ENCODE data around the gene UGT1A1.

Gene UGT1A1

DNA sequence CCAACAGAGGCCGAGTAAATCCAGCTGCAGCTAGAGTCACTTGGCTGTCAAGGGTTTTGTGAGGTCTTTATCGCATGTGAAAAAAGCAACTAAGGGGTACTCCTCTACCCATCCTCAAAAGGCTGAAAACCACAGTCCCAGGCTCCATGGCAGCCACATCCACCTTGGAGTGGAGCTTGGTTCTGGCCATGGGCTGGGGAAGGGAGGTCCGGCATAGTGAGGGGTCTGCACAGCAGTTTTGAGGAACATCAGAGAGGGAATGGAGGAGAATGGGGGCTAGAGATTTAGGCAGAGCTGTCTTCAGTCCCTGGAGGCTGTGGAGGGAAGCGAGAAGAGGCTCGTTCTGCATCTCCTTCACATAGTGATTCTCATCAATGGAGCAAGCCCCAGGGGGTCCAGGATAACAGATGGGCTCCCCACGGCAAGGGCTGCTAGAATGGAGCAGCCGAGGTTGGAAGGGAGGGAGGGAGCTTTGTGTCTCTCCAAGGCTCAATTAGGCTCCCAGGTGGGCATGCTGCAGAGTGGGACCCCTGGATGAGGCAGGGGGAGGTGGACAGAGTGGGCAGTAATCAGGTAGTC is 39.1 kb downstream of the UGT1A1 start:
- H3K9me3 Mint-ChIP-seq (ENCODE audit: low read depth) = no peaks in the 10 kb centered on the region
- H3K36me3 Mint-ChIP-seq = no peaks in the 10 kb centered on the region
- no peak overlapping the region for H3K27ac Mint-ChIP-seq
- peaks cover 3% of the 10 kb centered on the region for H3K27me3 Mint-ChIP-seq
- H3K4me1 Mint-ChIP-seq (ENCODE audit: low read depth) = no peaks in the 10 kb centered on the region
- H3K4me3 Mint-ChIP-seq = no peak overlapping the region

DNA sequence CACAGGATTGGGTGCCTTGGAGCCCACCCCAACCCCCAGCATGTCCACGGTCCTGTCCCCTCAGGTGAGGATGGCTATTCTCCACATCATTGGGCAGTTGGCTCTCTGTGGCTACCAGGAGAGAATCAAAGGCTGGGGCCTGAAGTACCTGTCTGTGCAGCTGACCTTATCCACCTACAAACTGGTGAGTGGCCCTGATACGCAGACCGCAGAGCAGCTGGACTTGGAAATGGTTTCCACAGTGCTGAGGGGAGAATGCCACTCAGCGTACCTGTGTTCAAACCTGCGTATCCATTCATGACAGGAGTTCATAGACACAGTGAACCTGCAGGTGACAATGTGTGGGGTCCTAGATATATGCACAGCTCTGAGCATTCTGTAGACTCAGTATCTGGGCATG is 39.6 kb downstream of the UGT1A1 start:
- H3K27me3 Mint-ChIP-seq = peaks cover 6% of the 10 kb centered on the region
- no peak overlapping the region for H3K4me3 Mint-ChIP-seq
- H3K36me3 Mint-ChIP-seq = no peaks in the 10 kb centered on the region
- no peaks in the 10 kb centered on the region for H3K9me3 Mint-ChIP-seq (ENCODE audit: low read depth)
- H3K27ac Mint-ChIP-seq = no peak overlapping the region
- H3K4me1 Mint-ChIP-seq (ENCODE audit: low read depth) = no peaks in the 10 kb centered on the region

DNA sequence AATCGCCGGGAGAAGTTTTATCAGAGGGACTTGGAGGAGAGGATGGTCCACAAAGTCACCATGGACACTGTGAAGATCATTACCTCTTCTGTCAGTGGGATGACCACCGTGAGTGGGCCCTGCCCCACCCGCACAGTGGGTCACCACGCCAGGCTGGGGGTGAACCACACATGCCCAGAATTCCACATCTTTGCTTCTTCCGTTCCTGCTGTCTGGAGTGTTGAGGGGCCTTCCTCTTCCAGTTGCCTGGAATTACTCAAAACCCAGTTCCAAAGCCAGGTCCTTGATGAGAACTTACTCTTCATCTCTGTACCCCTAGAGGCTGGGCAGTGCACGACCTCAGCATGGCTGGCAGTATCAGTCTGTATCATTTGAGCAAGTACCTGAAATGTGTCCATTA is 40.1 kb downstream of the UGT1A1 start:
- Mint-ChIP-seq H3K4me1 (ENCODE audit: low read depth) (no peaks in the 10 kb centered on the region), H3K27ac (no peak overlapping the region), H3K27me3 (peaks cover 6% of the 10 kb centered on the region), H3K36me3 (no peaks in the 10 kb centered on the region), H3K9me3 (ENCODE audit: low read depth) (no peaks in the 10 kb centered on the region), H3K4me3 (no peak overlapping the region)

DNA sequence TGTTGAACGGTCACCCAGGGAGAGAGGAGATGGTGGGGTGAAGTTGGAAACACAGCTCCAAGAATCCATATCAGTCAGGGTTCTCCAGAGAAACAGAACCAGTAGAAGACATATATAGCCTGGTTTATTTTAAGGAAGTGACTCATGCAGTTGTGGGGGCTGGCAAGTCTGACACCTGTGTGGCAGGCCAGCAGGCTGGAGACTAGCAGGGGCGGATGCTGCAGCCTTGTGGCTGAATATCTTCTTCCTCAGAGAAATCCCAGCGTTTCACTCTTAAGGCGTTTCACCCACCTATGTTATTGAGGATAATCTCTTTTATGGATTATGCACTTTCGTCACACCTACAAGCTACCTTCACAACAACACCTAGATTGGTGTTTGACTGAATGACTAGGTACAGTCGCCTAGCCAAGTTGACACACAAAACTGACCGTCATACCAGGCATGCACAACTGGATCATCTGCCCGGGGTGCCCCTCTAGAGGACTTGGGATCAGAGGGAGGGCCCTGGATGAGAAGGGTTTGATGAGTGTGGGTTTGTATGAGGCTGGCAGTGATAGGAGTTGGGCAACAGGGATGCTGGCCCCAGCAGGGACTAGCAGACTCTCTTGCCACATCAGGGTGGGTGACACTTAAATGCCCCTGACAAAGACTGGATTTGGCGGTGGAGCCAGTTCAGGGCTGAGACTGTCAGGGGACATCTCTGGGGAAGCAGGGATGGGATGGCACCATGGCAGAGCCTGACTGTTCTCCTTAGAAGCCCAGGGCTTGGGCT is 41.5 kb downstream of the UGT1A1 start:
- no peaks in the 10 kb centered on the region for H3K36me3 Mint-ChIP-seq

DNA sequence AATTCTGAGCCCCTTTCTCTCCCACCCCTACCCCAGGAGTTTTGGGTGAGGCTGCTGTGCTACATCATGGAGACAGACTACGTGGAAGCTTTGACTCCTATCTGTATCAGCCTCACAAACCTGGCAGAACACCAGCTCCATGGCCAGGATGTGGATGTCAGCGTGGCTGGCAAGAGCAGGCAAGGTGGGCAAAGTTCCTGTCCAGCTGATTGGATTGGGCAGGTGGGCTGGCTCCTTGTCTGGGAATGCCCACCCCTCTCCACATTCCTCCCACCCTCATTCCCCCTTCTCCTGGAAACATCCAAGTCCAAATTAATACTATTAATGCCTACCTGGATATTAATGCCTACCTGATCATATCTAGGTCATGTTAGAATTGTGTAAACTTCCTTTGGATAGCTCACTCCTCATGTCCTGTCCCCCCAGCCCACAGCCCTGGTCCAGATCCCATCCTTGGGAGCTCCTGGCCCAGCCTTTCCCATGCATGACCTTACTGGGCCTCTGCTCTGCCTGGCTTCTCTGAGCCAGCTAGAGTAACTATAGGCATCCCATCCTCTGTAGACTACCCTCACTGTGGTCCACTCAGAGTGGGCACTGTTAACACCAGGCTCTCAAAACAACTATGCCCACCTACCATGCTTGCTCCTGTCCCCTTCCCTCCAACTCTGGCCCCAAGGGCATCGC is 42.2 kb downstream of the UGT1A1 start:
- H3K27me3 Mint-ChIP-seq = peaks cover 6% of the 10 kb centered on the region
- H3K9me3 Mint-ChIP-seq (ENCODE audit: low read depth) = no peaks in the 10 kb centered on the region
- H3K27ac Mint-ChIP-seq = no peak overlapping the region
- H3K4me3 Mint-ChIP-seq = no peak overlapping the region
- H3K4me1 Mint-ChIP-seq (ENCODE audit: low read depth) = no peaks in the 10 kb centered on the region
- no peaks in the 10 kb centered on the region for H3K36me3 Mint-ChIP-seq

More for the DNA sequence above, 41.5 kb downstream of the UGT1A1 start:
- Mint-ChIP-seq H3K27ac (no peak overlapping the region), H3K4me1 (ENCODE audit: low read depth) (no peaks in the 10 kb centered on the region), H3K9me3 (ENCODE audit: low read depth) (no peaks in the 10 kb centered on the region), H3K27me3 (peaks cover 6% of the 10 kb centered on the region), H3K4me3 (no peak overlapping the region)

DNA sequence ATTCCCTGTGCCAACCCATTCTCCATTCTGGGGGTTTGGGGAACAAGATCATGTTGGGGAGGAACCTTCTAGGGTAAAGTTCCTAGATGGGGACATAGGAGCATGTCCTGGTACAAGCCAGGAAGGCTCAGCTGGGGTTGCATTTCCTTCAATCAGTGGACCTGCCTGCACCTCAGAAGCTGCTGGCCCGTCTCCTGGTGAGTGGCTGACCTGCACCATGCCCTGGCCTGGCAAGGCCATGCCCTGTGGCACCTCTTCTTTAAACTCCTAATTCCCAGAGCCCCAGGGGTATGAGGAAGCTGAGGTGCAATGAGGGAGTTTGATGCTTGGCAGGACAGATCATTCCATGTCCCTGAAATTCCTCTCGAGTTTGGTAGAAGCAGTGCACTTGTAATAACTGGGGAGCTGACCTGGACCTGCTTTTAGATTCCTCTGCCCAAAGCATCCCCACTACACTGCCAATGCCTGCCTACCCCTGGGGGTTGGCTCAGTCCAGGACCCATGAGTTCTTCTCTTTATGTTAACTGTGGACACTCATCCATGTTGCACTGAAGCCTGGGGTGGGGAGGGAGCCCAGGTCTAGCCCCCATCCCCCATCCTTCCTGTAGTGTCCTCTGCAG is 43.3 kb downstream of the UGT1A1 start:
- Mint-ChIP-seq H3K27me3 (peaks cover 6% of the 10 kb centered on the region), H3K36me3 (no peaks in the 10 kb centered on the region), H3K4me1 (ENCODE audit: low read depth) (no peaks in the 10 kb centered on the region), H3K4me3 (no peak overlapping the region), H3K27ac (no peak overlapping the region), H3K9me3 (ENCODE audit: low read depth) (no peaks in the 10 kb centered on the region)

DNA sequence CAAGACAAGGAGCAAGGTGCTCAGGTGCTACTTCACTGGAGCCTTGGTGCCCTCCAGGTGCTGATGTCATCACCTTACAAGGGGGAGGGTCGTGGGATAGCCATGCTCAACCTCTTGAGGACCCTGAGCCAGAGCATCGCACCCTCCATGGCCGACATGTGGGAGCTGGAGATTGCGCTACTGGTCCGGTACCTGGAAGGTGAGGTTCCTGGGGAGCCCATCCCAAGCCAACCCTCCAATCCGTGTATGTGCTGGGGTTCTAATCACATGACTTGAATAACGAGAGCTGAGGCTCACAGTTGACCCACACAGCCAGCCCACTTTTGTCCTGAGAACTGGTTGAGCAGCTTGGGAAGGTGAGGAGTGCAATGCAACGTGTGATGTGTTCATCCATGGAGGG is 43.9 kb downstream of the UGT1A1 start:
- Mint-ChIP-seq H3K9me3 (ENCODE audit: low read depth) (no peaks in the 10 kb centered on the region), H3K27ac (no peak overlapping the region), H3K4me1 (ENCODE audit: low read depth) (no peaks in the 10 kb centered on the region), H3K27me3 (peaks cover 6% of the 10 kb centered on the region), H3K36me3 (no peaks in the 10 kb centered on the region), H3K4me3 (no peak overlapping the region)

DNA sequence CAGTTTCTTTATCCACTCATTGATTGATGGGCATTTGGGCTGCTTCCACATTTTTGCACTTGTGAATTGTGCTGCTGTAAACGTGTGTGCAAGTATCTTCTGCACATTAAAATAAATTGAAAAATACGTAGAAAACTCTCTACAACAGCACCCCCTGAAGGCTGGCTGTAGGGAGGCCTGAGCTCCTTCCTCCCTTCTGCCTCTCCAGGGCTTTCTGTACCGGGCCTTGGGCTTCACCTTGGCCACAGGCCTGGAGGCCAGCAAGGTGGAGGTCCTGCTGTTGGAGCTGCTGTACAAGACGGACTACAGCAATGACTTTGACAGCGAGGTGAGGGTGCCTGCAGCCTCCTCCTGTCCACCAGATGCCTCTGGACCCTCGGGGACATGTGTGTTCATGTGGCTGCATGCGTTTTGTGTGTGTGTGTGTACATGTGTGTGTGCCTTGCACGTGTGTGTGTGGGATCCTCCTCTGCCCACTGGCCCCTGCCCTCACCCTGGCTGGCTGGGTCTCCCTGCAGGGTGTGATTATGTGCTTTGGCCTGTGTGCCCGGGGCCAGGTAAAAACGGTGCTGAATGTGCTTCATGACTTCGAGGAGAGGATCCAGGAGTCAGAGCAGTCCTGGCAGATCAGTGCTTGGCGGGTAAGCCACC is 47.3 kb downstream of the UGT1A1 start:
- Mint-ChIP-seq H3K4me3 (no peak overlapping the region), H3K27me3 (peaks cover 7% of the 10 kb centered on the region), H3K27ac (no peak overlapping the region), H3K36me3 (no peaks in the 10 kb centered on the region), H3K4me1 (ENCODE audit: low read depth) (no peaks in the 10 kb centered on the region), H3K9me3 (ENCODE audit: low read depth) (no peaks in the 10 kb centered on the region)

DNA sequence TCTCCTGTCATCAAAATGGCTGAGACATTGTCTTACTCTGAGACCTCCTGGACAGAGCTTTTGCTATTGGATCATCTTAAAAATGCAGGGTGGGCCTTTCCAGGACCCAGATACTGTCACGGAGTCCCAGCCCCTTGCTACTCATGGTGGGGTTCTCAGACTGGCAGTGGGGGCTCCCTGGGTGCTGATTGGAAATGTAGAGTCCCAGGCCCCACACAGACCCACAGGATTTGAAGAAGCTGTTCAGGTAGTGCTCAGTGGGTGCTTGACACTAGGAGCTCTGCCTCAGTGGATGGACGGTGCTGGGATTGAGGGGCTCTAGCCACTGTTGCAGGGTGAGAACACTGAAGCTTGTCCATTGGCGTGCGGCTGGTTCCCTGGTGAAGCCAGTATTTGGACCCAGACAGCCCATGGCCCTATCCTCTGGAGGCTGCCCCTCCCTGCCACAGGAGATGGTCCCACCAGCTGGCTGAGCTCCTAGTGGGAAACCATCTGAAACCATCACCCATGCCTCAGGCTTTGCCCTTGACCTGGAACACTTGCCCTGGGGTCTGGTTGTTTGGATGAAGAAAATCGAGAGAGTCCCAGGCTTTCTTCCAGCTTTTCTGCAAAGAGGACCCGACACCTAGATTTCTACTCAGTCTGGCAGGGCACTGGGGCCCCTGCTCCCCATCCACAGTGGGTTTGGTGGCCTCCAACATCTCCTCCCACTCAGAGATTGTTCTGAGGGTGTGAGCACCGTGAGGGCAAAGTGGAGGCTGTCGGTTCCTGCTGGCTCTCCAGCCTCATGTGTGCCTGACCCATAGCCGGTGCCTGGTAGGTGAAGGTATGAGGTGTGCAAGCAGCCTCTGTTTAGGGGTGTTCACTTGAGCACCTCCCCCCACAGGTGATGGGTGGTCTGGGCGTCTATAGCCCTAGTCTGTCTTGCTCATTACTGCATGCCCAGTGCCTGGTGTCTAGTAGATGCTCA is 48.2 kb downstream of the UGT1A1 start:
- no peaks in the 10 kb centered on the region for H3K9me3 Mint-ChIP-seq (ENCODE audit: low read depth)
- no peak overlapping the region for H3K27ac Mint-ChIP-seq
- no peaks in the 10 kb centered on the region for H3K36me3 Mint-ChIP-seq
- no peaks in the 10 kb centered on the region for H3K4me1 Mint-ChIP-seq (ENCODE audit: low read depth)
- H3K27me3 Mint-ChIP-seq = peaks cover 4% of the 10 kb centered on the region
- no peak overlapping the region for H3K4me3 Mint-ChIP-seq

DNA sequence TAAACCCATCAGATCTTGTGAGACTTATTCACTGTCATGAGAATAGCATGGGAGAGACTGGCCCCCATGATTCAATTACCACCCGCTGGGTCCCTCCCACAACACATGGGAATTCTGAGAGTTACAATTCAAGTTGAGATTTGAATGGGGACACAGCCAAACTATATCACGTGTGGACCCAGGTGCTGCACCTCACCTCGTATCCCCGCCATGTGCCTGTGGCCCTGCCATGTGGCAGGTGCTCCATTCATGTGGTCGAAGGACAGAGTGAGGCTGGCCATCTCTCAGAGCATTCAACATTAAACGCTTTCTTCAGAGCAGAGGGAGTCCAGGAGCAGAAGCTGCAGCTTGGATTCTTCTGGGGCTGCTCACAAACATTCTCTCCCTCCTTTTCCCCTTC is 50.3 kb downstream of the UGT1A1 start:
- Mint-ChIP-seq H3K4me1 (ENCODE audit: low read depth) (no peaks in the 10 kb centered on the region), H3K9me3 (ENCODE audit: low read depth) (no peaks in the 10 kb centered on the region), H3K27me3 (peaks cover 1% of the 10 kb centered on the region), H3K36me3 (no peaks in the 10 kb centered on the region), H3K27ac (no peak overlapping the region), H3K4me3 (no peak overlapping the region)

DNA sequence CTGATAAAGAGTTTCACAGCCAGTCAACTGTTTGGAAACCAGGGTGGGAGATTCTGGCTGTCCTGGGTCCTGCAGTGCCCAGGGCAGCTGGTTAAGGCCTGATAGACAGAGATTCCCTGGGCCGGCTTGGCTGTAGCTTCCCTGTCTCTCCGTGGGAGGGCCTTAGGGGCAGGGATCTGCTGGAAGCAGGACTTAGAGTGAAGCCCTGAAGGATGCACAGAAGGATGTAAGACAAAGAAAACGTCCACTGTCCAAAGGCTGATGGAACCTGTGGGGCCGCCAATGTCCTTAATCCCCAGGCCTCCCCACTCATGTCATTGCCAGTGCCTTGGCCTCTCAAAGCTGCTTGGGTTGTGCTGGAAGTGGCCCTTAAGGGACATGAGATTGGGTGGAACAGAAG is 51.0 kb downstream of the UGT1A1 start:
- no peaks in the 10 kb centered on the region for H3K36me3 Mint-ChIP-seq
- H3K4me1 Mint-ChIP-seq (ENCODE audit: low read depth) = no peaks in the 10 kb centered on the region
- peaks cover 1% of the 10 kb centered on the region for H3K27me3 Mint-ChIP-seq
- no peak overlapping the region for H3K27ac Mint-ChIP-seq
- H3K4me3 Mint-ChIP-seq = no peak overlapping the region
- no peaks in the 10 kb centered on the region for H3K9me3 Mint-ChIP-seq (ENCODE audit: low read depth)

DNA sequence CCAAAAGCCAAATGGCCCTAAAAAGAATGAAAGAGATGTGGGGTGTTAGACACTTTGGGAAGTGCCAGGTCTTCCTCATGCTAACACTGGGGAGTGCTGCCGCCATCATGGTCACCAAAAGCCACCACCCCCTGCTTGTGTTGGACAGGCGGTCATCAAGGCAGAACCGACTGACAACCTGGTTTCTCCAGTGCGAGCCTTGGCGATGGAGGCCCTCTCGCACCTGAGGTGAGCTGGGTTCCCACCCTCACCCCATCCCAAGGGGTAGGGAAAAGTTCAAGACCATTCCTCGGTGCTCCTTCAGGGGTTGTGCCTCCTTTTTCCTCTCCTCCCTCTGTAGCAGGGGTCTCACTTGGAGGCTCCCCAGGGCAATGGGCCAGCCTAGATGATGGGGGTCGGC is 51.7 kb downstream of the UGT1A1 start:
- Mint-ChIP-seq H3K4me3 (no peak overlapping the region), H3K36me3 (no peaks in the 10 kb centered on the region), H3K4me1 (ENCODE audit: low read depth) (no peaks in the 10 kb centered on the region), H3K27ac (no peak overlapping the region), H3K27me3 (peaks cover 1% of the 10 kb centered on the region), H3K9me3 (ENCODE audit: low read depth) (no peaks in the 10 kb centered on the region)

DNA sequence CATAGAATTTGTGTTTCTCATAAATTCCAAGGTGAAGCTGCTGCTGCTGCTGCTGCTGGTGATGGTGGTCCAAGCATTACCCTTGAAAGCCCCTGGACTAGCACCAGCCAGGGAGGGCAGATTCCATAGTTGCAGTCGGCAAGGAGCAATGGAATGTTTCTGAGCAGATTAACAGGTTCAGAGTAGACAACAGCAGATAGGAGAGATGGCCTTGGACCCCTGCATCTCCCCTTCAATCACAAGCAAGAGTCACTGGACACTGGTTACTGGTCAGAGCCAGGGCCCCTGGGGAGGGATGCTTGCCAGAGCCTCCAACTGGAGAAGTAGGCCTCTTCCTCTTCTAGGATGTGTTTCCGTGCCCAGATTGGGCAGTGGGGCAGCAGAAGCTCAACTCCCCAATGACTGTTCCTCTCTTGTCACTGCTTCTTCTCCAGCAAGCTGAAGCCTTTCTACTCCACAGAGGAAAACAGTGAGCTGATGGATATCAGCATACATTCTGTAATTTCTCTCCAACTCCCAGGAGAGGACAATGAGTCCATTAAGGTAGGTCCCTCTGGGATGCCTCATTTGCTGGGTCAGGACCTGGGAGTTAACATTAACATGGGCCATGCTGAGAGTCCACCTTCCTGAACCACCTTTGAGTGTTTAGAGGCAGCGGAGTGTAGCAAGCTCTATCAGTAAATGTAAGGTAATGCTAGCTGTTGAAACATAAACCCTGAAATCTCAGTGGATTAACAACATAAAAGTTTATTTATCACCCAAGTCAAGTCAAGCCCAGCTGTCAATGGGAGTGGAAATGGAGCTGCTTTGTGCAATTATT is 53.4 kb downstream of the UGT1A1 start:
- Mint-ChIP-seq H3K4me3 (no peak overlapping the region), H3K27me3 (peaks cover 3% of the 10 kb centered on the region), H3K4me1 (ENCODE audit: low read depth) (peaks cover 2% of the 10 kb centered on the region), H3K27ac (no peak overlapping the region), H3K36me3 (no peaks in the 10 kb centered on the region), H3K9me3 (ENCODE audit: low read depth) (no peaks in the 10 kb centered on the region)
